HG02610 (cell line): ENCODE data around the gene SPOCK1.
A peak's percentile ranks its signal among the peaks of the same experiment; 100 is the strongest.

Experiments used
- ATAC-seq: cut with Tn5 transposase; IDR thresholded peaks from one replicate; pipeline ENCODE4 v1.9.1; 2021; ENCODE audit warnings: mild to moderate bottlenecking, moderate library complexity; ENCODE audit not compliant: unreplicated experiment

SPOCK1 gene

GRCh38 chr5:137051161-137051560 is 448.0 kb downstream of the SPOCK1 start:
- no peak for ATAC-seq

DNA sequence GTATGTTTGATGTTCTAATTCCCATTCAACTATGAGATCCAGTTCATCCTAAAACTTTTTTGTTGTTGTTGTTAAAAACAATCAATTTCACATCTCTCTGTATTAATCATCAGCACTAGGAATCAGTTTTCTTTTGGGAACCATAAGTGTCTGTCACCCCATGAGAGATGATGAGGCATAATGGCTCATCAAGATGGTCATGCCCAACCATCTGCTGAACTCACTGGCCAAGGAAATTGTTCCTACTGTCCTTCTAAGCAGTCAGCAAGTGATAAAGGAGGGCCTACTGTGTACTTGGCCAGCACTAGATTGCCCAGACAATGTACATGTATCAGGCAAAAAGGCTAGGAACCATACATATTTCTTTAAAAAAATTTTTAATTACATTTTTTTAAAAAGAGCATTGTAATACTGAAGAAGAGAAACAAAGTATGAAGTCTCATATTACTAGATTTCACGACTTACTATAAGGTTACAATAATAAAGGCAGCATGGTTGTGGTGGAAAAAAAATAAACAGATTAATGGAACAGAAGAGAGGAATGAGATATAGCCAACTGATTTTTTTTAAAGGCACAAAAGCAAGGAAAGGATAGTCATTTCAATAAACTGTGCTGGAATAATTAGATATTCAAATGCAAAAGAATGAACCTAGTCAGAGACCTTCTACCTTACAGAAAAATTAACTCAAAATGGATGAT is 458.3 kb downstream of the SPOCK1 start:
- ATAC-seq, result no peak

- no peak for ATAC-seq
Observed at GRCh38 chr5:137040024-137040423, 459.1 kb downstream of the SPOCK1 start.

GRCh38 chr5:137037848-137038247 is 461.3 kb downstream of the SPOCK1 start:
- ATAC-seq, result no peak

DNA sequence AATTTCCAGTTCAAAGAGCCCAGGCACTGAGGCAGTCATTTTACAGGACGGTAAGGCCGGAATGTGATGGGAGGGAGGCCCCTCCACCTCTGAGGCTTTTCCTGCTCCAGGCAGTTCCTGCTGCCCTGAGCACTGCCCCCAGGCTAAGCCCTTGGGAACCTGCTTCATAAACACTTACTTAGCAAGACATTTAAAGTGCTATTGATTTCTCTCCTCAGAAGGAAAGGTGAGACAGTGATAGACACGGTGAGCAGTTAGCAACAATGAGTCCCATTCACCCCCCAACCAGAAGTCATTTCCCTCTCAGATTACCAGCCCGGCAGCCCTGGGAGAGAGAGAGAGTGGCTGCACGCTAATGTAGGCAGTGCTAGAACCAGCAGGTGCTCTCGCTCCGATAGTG is 462.5 kb downstream of the SPOCK1 start:
- ATAC-seq, result no peak

GRCh38 chr5:137035480-137035878 is 463.6 kb downstream of the SPOCK1 start:
- ATAC-seq, result no peak

GRCh38 chr5:137034764-137035479 is 464.2 kb downstream of the SPOCK1 start:
- ATAC-seq, result no peak

DNA sequence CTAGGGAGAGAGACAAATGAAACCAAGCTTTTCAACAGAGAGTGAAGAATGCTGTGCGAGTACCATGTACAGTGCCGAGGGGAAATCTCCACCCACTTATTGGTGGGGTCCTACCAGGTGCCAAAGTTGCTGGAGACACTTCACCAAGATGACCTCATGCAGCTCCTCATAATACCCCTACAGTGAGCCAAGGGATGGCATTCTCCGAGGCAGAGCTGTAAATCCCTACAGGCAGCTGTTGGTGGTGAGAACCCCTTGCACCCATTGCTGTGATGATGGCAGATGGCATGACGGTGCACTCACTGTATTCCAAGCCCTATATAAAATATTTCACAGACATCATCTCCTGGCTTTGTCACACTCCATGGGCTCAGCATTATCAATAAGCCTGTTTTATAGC is 464.9 kb downstream of the SPOCK1 start:
- ATAC-seq, result no peak

DNA sequence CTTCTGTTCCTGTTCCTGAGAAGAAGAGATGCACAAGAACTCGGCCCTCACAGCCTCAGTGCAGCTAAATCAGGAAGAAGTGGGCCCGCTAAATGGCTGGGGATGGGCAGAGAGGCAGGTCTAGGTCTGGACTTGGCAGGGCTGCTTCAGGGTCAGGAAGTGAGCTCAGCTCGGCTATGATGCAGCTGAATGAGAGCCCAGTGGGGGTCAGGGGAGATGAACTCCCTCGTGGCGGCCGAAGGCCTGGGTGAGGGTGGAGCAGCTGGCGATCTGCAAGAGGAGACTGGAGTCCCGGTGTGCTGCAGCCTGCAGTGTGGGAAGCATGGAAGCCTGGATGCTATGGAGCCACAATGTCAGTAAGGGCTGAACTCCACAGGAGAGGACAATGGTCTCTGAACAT is 466.2 kb downstream of the SPOCK1 start:
- no peak for ATAC-seq

DNA sequence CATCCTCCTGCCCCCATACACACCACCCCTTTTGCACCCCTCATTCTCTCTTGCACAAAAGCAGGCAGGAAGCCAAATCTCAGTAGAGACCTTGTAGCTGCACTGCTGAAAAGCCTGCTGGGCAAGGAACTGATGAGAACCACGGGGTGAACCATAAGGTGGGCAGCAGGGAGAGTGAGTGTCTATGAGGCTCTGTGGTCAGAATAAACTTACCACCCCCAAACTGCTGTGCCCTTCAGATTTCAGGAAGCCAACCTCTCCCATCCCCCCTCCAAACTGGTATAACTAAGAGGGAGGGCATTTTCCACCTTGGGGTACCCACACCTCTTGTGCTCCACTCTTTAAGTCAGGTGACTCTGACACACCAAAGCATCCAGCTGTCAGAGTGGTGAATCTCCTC is 471.4 kb downstream of the SPOCK1 start:
- no peak for ATAC-seq

GRCh38 chr5:137026296-137026695 is 472.8 kb downstream of the SPOCK1 start:
- ATAC-seq, result no peak

DNA sequence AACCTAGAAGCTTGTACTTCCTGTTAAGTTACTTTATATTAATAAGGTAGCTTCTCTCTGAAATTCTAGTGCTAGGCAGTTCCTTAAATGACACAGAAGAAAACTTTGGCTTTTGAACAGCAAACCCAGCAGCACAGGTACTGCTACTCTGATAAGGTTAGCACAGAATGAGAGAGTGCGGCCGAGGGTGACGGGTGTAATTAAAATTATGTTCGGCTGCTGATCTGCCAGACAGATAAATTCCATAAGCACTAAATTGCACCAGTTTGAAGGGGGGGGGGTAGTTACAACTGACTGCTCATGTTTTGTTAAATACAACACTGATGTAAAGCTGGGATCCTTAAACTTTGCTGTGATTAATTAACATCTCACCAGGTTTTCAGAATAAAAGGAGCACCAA is 475.1 kb downstream of the SPOCK1 start:
- no peak for ATAC-seq

DNA sequence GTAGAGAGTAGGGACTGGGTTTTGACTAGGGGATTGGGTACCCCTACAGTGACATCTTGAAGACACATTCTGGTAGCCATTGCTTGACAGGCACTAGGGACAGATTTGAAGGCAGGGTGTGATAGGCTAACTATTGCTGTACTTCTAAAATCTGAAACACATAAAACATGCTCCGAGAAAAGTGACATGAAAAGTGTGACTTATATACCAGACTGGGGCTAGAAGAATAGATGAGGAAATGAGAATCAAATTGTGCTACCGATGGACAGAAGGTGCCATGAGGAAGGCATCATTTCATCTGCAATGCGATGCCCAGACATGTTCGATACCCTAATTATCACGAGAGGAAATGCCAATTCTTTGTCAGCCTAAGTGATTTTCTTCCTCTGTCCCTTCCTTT is 475.8 kb downstream of the SPOCK1 start:
- ATAC-seq, result no peak

- ATAC-seq, result no peak
Observed at GRCh38 chr5:137022725-137023124, 476.4 kb downstream of the SPOCK1 start.

GRCh38 chr5:137022043-137022442 is 477.1 kb downstream of the SPOCK1 start:
- no peak for ATAC-seq

- no peak for ATAC-seq
Observed at GRCh38 chr5:137019229-137019628, 479.9 kb downstream of the SPOCK1 start.

- no peak for ATAC-seq
Observed at GRCh38 chr5:137016783-137017324, 482.3 kb downstream of the SPOCK1 start.

GRCh38 chr5:137015540-137016116 is 483.5 kb downstream of the SPOCK1 start:
- ATAC-seq, result peak; percentile 94

- no peak for ATAC-seq
Observed at GRCh38 chr5:137014731-137015130, 484.4 kb downstream of the SPOCK1 start.

- no peak for ATAC-seq
Observed at GRCh38 chr5:137010226-137010625, 488.9 kb downstream of the SPOCK1 start.

GRCh38 chr5:137004279-137004678 is 494.8 kb downstream of the SPOCK1 start:
- ATAC-seq, result no peak

GRCh38 chr5:137001026-137001569 is 498.0 kb downstream of the SPOCK1 start:
- no peak for ATAC-seq
